Muscle layer of duodenum (tissue), 2 donors: Measurements from ENCODE around the gene UBA7.
"Not testable (repeated sequence)": the region's sequence is repeated elsewhere in the genome, so short reads cannot be mapped to it uniquely, and the experiment has no call there.

ENCODE experiments used
- H3K27ac ChIP-seq: one replicate; pipeline ENCODE4 v1.7.0; 2013; ENCODE audit warnings: mild to moderate bottlenecking, low read length
- H3K27me3 ChIP-seq: one replicate; pipeline ENCODE4 v1.7.0; 2013; ENCODE audit warnings: low read depth, mild to moderate bottlenecking, control low read depth, low read length
- H3K36me3 ChIP-seq, 2 donors: one replicate each; pipeline ENCODE4 v1.7.0; 2013; ENCODE audit warnings: low read length in 2 of 2, control low read depth in 1 of 2, mild to moderate bottlenecking in 1 of 2; ENCODE audit not compliant: insufficient read depth in 2 of 2, control insufficient read depth in 1 of 2
- H3K4me1 ChIP-seq, 2 donors: one replicate each; pipeline ENCODE4 v1.7.0; 2013; ENCODE audit warnings: low read length in 2 of 2, mild to moderate bottlenecking in 2 of 2, control low read depth in 1 of 2, moderate library complexity in 1 of 2; ENCODE audit not compliant: insufficient read depth in 2 of 2, control insufficient read depth in 1 of 2
- H3K4me3 ChIP-seq, 2 donors: one replicate each; pipeline ENCODE4 v1.7.0; 2013; ENCODE audit warnings: low read length in 2 of 2, low read depth in 1 of 2, mild to moderate bottlenecking in 1 of 2
- H3K9me3 ChIP-seq, 2 donors: one replicate each; pipeline ENCODE4 v1.7.0; 2013; ENCODE audit warnings: low read length in 2 of 2, control low read depth in 1 of 2, mild to moderate bottlenecking in 1 of 2; ENCODE audit not compliant: control insufficient read depth in 1 of 2
- donor health status: healthy.

UBA7 gene

DNA sequence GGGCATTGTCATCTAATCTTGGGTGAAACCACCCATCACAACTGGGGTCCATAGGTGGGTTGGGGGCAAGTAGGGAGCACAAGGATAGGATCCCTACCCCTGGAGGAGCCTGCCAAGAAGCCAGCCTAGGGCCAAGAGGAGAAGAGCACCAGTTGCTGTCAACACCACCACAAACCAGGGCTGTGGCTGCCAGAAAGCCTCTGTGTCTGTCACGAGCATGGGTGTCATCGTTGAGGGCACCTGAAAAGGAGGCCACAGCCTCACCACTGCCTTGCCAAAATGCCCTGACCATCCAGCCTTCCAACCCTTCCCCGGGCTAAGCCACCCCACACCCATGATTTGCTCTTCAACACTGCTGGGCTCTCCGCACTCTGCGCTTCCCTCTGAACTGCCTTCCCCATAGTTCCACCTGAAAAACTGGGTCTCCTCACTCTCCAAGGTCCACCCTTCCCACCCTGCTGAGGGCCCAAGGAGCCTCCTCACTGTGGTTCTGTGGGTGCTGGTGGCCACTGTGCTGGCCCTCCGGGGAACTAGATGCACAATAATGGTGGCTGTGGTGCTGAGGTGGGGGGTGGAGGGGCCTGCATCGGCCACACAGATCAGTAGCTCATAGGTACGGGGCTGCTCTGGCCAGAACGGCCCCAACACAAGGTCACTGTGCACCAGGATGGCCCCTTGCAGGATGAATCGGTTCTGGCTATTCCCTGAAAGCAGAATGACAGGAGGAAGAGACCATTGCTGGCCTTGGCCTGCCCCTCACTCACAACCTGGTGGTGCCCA is 21.2 kb downstream of the UBA7 start:
- no peaks in the 10 kb centered on the region for H3K36me3 ChIP-seq
- H3K27me3 ChIP-seq: no peaks in the 10 kb centered on the region
- H3K27ac ChIP-seq: no peak overlapping the region
- no peak overlapping the region for H3K4me3 ChIP-seq
- H3K9me3 ChIP-seq: no peaks in the 10 kb centered on the region
- H3K4me1 ChIP-seq: no peaks in the 10 kb centered on the region

DNA sequence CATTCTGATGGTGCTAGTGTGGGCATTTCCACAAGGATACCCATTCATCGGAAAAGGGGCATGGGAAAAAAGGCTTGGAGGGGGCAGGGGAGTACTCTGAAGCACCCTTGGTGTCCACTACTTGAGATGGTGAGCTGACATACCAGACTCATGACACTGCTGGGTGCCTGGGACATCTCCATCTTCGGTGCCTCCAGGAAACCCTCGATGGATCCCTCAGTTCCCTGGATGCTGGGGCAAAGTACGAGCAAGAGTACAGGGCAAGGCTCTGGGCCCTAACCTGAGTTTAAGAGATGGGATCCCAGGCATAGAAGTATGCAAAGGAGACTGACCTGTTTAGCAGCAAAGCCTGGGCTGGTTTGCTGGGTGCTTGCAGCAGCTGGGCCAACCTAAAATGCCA is 22.2 kb downstream of the UBA7 start:
- H3K4me1 ChIP-seq: peaks cover 4 to 7% of the 10 kb centered on the region in 2 donors

DNA sequence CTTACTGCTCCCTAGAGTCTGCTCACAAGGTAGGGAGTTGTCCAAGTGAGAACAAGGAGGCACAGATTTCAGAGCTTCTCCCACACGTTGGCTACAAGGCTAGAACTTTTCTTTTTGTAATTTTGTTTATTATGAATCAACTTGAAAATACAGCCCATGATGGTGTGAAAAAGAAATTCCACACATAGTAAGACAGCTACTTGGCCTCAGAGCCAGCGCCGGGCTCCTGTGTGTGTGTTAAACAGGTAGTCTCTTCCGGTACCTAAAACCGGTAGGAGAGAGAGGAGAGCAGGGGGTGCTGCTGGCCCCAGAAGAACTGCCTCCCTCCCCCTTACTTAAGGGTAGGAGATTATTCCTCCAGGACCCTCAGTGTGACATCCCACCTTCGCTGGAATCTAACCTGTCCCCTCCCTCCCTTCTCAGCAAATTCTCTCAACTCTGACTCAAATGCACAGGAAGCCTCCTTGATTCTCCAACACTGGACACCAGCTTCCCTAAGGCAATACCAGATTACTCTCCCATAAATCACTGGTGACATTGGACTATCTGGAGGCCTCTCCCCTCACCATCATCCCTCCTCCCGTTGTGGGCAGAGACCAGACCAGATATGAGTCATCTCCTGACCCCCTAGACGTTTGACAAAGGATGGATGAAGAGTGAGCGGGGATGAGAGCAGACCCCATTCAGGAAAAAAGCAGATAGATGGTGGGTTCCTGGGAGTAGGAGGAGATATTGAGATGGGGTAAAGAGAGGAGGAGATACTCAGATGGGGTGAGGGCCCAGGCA is 22.9 kb downstream of the UBA7 start:
- Histone ChIP-seq H3K9me3 (no peaks in the 10 kb centered on the region), H3K4me1 (peaks cover 4 to 7% of the 10 kb centered on the region in 2 donors), H3K36me3 (no peaks in the 10 kb centered on the region), H3K4me3 (no peak overlapping the region), H3K27ac (no peak overlapping the region), H3K27me3 (no peaks in the 10 kb centered on the region)

More for the DNA sequence above, 22.2 kb downstream of the UBA7 start:
- Histone ChIP-seq H3K4me3 (no peak overlapping the region), H3K9me3 (no peaks in the 10 kb centered on the region), H3K27me3 (no peaks in the 10 kb centered on the region), H3K27ac (no peak overlapping the region), H3K36me3 (no peaks in the 10 kb centered on the region)

DNA sequence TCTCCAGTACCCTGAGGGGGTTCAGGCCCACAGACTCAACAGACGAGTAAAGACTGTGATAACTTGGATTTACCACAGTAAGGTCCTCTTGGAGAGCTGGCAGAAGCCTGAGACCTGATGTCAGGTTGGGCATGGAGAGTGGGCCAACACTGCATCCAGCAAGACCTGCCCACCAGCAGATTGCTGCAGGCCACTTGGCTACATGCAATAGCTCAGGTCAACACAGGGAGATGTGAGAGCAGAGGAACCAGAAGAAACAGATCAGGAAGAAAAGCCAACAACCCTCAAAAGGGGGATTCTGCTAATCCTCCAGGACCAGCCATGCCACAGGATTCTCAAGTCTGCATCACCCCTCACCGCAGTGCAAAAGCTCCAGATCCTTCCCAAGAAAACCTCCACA is 25.7 kb downstream of the UBA7 start:
- H3K4me3 ChIP-seq: no peak overlapping the region
- no peaks in the 10 kb centered on the region for H3K27me3 ChIP-seq
- H3K4me1 ChIP-seq: peaks cover 4 to 21% of the 10 kb centered on the region in 2 donors
- H3K36me3 ChIP-seq: no peaks in the 10 kb centered on the region
- no peaks in the 10 kb centered on the region for H3K9me3 ChIP-seq
- H3K27ac ChIP-seq: no peak overlapping the region

DNA sequence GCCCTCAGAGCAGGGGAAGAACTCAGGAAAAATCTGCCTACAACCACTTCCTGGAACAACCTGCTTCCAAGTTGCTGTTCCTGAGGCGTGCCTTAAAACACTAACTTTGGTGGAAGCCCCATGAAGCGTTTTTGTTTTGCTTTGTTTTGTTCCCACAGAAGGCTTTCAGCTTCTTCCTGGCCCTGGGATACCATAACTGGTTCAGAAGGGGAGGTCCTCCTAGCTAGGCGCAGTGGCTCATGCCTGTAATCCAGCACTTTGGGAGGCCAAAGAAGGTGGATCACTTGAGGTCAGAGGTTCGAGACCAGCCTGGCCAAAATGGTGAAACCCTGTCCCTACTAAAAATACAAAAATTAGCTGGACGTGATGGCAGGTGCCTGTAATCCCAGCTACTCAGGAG is 26.2 kb downstream of the UBA7 start:
- peaks cover 4 to 23% of the 10 kb centered on the region in 2 donors for H3K4me1 ChIP-seq
- H3K4me3 ChIP-seq: no peak overlapping the region
- H3K27me3 ChIP-seq: no peaks in the 10 kb centered on the region
- no peaks in the 10 kb centered on the region for H3K9me3 ChIP-seq
- H3K27ac ChIP-seq: no peak overlapping the region
- H3K36me3 ChIP-seq: no peaks in the 10 kb centered on the region

DNA sequence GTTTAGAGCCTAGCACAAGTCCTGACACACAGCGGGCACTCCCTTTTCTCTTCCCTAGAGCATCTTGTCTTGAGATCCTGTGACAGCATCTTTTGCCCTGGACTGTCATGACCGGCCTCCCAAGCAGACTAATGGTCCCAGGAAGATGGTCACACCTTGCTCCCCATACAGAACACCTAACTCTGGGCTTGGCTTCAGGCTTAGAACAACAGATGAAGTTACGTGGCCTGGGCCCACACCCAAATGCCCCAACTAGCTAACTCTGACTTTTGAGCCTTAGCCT is 26.6 kb downstream of the UBA7 start:
- Histone ChIP-seq H3K27ac (peak overlapping the region; percentile 72), H3K4me3 (peak overlapping the region; percentile 95 to 96), H3K9me3 (no peaks in the 10 kb centered on the region), H3K36me3 (no peaks in the 10 kb centered on the region), H3K4me1 (peaks cover 4 to 23% of the 10 kb centered on the region in 2 donors), H3K27me3 (no peaks in the 10 kb centered on the region)

DNA sequence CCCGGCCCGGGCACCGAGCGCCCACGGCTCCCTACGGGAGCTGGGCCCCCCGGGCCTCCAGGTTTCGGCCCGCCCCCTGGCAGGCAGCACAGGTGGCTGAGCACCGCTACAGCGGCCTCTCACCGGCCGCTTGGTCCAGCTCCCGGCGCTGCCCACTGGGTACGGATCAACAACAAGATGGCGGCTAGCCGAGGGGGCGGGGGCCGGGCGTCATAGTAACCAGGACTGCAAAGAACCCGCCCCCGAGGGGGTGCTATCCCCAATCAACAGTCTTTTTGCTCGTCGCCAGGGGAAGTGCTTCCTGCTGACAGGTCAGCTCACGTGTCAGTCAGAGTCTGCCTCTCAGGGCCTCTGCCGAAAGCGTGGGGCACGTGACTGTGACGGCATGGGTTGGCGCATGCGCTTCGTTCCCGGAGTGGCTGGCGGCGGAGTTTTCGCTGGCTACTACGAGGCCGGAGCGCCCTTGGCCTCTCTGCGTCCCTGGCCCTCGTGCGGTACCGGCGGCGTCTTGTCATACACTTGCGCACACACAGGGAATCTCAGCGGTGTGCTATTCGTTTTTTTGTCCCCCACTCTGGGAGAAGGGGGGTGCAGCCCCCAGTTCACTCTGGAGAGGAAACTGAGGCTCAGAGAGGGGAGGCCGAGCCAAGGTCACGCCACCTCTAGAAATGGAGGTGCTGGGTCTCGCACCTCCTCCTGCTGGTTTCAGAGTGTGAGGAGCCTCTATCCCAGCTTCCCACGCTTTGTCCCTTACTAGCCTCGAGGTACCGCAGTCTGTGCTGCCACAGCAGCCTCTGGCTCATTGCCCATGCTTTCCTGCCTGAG is 27.2 kb downstream of the UBA7 start, which contains the start of gene IP6K1:
Gene IP6K1, minus strand, starts transcription at position 186 of the 825 bp plus-strand sequence. CDS start 38,502 bp downstream, outside the sequence.
- Histone ChIP-seq H3K9me3 (no peaks in the 10 kb centered on the region), H3K4me1 (peaks cover 4 to 24% of the 10 kb centered on the region in 2 donors), H3K27me3 (no peaks in the 10 kb centered on the region), H3K4me3 (peak within 1 kb of the TSS; percentile 95 to 96), H3K36me3 (peaks cover 0 to 1% of the 10 kb centered on the region in 2 donors), H3K27ac (peak within 1 kb of the TSS; percentile 88)

DNA sequence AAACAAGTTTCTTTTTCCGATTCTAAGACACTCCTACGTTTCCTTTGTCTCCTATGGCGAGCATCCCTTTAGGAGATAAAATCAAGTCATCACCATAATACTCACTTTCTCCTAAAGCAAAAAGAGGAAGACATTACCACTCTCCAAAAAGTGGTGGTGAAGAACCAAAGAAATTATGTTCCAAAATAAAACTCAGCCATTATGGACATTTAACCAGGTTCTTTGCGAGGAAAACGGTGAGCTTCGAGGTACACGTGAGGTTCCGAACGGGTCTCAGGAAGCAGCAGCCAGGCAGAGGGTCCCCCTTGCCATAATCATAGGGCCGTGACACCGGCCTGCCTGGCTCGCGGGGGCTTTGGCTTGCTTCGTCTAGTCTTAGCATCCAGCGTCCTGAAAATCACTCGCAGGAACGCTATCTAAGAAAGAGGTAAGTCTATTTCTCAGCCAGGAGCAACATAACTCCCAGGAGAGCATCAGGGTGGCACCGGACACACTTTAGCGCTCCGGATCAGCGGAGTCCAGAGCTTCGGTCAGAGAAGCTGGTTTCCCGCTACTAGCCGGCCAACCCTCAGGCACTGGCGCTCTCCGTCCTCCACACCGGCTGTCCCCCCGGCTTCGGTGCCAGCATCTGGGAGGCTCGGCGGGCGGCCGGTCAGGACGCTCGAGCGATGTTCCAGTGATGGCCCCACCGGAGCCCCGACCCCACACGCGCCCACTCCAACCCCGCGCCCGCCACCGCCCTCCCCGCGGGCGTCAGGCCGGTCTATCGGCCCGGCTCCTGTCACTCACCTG is 28.0 kb downstream of the UBA7 start:
- Histone ChIP-seq H3K9me3 (no peaks in the 10 kb centered on the region), H3K36me3 (peaks cover 0 to 5% of the 10 kb centered on the region in 2 donors), H3K27me3 (no peaks in the 10 kb centered on the region), H3K27ac (peak overlapping the region; percentile 88), H3K4me1 (peaks cover 4 to 31% of the 10 kb centered on the region in 2 donors), H3K4me3 (peak overlapping the region; percentile 95 to 96)

DNA sequence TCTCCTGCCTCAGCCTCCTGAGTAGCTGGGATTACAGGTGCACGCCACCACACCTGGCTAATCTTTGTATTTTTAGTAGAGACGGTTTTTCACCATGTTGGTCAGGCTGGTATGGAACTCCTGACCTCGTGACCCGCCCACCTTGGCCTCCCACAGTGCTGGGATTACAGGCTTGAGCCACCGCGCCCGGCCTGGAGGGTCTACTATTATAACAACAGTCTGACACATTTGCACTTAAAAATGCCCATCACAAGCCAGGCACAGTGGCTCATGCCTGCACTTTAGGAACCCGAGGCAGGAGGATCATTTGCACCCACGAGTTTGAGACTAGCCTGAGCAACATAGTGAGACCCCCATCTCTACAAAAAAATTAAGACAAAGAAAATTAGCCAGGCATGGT is 31.5 kb downstream of the UBA7 start:
- not testable (repeated sequence) for H3K4me3 ChIP-seq, H3K27me3 ChIP-seq, H3K9me3 ChIP-seq, H3K36me3 ChIP-seq, H3K27ac ChIP-seq
- H3K4me1 ChIP-seq: peaks cover 8 to 36% of the 10 kb centered on the region in 2 donors

DNA sequence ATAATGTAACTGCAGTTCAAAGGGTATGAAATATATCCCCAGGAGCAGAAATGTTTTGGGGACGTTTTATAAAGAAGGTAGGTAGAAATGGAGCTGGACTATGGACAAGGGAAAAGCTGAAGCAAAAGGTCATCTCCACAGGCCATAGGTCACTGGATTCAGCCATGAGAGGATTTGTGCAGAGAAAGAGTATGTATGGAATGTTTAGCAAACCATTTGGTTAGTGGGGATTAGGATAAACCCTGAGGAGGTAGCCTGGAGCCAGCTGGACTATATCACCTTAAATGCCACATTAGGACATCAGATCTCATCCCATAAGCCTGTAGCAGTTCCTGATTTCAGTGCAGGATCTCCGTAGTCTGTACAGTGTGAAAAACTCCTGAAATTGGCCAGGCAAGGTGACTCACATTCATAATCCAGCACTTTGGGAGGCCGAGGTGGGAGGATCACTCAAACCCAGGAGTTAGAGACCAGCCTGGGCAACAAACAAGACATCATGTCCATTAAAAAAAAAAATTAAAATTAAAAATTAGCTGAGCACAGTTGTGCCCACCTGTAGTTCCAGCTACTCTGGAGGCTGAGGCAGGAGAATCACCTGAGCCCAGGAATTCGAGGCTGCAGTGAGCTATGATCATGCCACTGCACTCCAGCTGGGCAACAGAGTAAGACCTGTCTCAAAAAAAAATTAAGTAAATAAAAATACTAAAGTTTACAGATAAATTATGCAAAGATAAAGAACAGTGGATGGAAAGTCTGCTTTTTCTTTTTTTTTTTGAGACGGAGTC is 32.1 kb downstream of the UBA7 start:
- Histone ChIP-seq H3K36me3 (peaks cover 0 to 10% of the 10 kb centered on the region in 2 donors), H3K4me1 (peaks cover 4 to 31% of the 10 kb centered on the region in 2 donors), H3K27ac (no peak overlapping the region), H3K4me3 (no peak overlapping the region), H3K9me3 (no peaks in the 10 kb centered on the region), H3K27me3 (no peaks in the 10 kb centered on the region)
